ENCODE measurements around the gene DLX6.

DLX6 gene

DNA sequence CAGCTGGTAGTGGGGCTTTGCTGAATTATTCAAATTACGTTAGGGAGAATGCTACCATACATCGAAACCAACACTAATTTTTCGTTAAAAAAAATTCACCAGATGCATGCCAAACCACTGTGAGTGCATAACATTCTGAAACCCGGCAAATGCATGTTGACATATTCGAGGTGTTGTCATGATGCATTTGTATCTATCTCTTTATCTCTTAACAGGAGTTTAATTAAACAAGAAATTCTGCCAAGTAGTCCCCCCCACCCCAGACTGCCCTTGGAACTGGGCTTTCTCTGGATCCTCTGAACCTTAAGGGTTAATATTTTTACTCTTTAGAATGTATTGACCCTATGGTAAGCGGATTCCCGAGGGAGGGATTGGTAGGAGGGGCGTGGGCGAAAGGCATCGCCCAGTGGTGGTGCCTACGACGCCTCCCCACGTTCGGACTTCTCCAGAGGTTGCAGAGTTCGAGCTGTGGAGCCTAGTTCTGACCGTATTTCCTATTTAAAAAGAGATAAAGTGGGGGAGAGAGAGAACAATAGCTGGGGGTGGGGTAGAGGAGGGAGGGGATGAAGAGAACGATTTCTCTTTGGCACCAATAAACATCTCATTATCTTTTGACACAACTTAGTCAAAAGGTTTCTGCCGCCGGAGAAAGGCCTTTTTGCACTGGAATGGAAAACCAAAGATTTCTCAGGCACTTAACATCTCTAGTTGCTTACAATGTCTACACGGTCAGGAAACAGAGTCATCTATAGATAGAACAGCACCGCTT is 7.2 kb downstream of the DLX6 start:
- Mint-ChIP-seq H3K4me3 (no peak overlapping the region), H3K4me1 (ENCODE audit: low read depth) (no peaks in the 10 kb centered on the region), H3K9me3 (peaks cover 3% of the 10 kb centered on the region), H3K27me3 (ENCODE audit: low read depth) (peaks cover 96% of the 10 kb centered on the region), H3K36me3 (ENCODE audit: low read depth) (no peaks in the 10 kb centered on the region), H3K27ac (no peak overlapping the region)

DNA sequence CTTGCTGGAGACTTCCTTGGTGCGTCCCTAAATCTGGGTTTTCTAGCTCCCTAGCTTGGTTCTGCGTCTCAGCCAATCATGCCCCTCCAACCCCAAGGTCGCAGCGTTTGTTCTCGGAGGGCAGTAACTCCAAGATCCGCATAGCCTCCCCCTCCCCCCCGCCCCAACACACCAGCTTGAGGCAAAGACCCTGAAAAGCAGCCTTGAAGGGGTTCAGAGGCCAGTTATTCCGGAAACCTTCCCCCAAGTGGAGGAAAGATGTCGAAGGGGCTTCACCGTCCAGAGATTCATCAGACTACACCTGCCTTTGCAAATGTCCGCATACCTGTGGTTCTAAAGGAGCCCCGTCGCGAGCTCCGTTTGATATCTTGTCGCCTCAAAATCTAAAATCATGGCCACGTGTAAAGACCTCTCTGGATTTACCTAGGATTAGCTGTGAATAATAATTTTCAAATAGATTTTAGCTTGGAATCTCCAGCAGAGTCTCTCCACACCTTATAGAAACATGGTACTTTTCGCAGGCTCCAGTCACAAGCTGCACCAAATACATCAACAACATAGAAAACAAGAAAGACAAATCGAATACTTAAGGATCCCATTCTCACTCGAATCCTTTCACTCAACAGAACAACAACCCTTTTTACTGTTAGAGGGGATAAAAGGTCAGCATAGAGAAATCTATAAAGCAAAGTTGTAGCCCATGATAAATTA is 7.9 kb downstream of the DLX6 start:
- peaks cover 96% of the 10 kb centered on the region for H3K27me3 Mint-ChIP-seq (ENCODE audit: low read depth)
- no peak overlapping the region for H3K27ac Mint-ChIP-seq
- H3K36me3 Mint-ChIP-seq (ENCODE audit: low read depth) = no peaks in the 10 kb centered on the region
- H3K4me3 Mint-ChIP-seq = no peak overlapping the region
- H3K4me1 Mint-ChIP-seq (ENCODE audit: low read depth) = no peaks in the 10 kb centered on the region
- peaks cover 3% of the 10 kb centered on the region for H3K9me3 Mint-ChIP-seq

DNA sequence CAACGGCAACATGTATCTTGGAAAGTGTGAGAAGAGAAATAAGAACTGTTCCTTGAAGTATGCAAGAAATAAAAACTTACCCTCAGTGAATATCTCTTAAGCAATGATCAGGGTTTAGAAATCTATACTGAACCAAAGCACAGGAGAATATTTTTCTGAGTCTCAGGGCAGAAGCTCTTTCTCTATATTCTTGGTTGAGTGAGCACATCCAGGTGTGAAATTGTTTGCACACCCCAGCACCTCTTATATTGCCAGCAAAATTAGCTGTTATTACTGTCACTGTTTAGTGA is 8.4 kb downstream of the DLX6 start:
- Mint-ChIP-seq H3K36me3 (ENCODE audit: low read depth) (no peaks in the 10 kb centered on the region), H3K9me3 (peaks cover 3% of the 10 kb centered on the region), H3K4me3 (no peak overlapping the region), H3K27ac (no peak overlapping the region), H3K4me1 (ENCODE audit: low read depth) (no peaks in the 10 kb centered on the region), H3K27me3 (ENCODE audit: low read depth) (peaks cover 97% of the 10 kb centered on the region)

DNA sequence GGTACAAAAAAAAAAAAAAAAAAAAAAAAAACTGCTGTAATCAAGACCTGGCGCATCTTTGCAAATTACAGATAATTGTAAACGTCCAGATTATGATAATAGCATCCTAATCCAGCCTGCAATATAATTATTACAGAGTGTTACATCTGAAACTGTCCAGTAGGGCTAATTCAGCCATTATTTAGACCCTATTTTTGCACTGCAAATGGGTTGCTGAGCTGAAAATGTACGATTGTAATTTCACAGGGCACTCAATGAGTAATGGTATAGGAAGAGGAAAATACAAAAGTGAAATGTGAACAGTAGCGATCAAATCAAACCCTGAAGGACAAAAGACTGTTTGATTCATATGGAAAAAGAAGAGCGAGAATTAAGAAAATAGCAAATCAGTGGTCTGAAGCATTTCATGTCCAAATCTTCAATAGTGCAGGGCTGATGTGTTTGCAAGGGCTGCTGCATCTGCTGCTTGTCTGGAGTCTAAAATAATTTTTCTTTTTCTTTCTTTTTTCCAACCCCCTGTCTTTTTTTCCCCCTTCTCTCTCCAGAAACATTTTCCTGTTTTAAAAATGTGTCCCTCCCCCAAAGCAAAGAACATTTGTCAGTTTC is 8.9 kb downstream of the DLX6 start:
- Mint-ChIP-seq H3K27ac (no peak overlapping the region), H3K4me3 (no peak overlapping the region), H3K36me3 (ENCODE audit: low read depth) (no peaks in the 10 kb centered on the region), H3K27me3 (ENCODE audit: low read depth) (peaks cover 98% of the 10 kb centered on the region), H3K4me1 (ENCODE audit: low read depth) (no peaks in the 10 kb centered on the region), H3K9me3 (peaks cover 3% of the 10 kb centered on the region)

DNA sequence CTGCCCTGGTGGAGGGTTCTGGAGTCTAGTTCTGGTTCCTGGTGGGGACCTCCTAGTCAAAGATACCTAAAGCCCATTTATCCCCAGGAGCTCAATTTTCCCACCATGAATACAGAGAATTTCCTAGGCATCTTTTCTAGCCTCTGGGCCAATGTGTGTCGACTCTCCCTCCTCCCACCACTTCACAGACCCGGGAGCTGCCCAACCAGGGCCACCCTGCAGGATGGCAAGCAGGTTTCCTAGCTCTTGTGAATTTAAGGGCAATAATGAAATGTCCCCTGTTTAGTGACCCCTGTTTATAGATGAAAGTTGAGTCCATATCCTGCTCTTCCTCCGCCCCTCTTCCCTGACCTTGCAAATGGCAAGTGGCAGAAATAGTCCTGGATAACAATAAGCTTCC is 9.9 kb downstream of the DLX6 start:
- no peaks in the 10 kb centered on the region for H3K4me1 Mint-ChIP-seq (ENCODE audit: low read depth)
- H3K27me3 Mint-ChIP-seq (ENCODE audit: low read depth) = peaks cover 98% of the 10 kb centered on the region
- no peak overlapping the region for H3K4me3 Mint-ChIP-seq
- H3K27ac Mint-ChIP-seq = no peak overlapping the region
- peaks cover 3% of the 10 kb centered on the region for H3K9me3 Mint-ChIP-seq
- no peaks in the 10 kb centered on the region for H3K36me3 Mint-ChIP-seq (ENCODE audit: low read depth)

DNA sequence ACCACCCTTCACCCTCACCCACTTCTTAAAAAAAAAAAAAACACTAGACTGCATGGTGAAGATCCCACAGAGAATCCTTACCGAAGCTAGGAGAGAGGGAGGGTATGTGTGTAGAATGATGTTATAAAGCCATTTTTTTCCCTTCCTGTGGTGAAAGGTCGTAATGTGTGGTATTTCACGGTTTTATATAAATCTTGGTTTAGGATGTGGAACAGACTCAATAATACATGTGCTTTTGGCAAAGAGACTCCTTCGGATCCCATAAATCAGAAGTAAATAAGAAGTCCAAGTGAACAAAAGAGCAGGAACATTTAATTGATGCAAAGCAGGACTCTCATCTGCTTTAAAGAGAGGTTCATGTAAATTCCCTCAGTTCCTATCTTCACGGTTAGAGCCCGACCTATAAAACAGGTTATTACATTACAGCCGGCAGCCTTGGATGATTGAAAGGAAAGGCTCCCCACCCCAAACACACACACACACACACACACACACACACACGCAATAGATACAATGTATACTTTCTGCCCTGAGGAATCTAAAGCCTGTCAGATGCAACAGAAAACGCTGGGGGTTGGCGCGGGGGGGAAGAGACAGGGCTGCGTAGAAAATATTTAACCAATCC is 10.5 kb downstream of the DLX6 start:
- no peak overlapping the region for H3K27ac Mint-ChIP-seq
- H3K4me3 Mint-ChIP-seq = no peak overlapping the region
- H3K27me3 Mint-ChIP-seq (ENCODE audit: low read depth) = peaks cover 99% of the 10 kb centered on the region
- no peaks in the 10 kb centered on the region for H3K4me1 Mint-ChIP-seq (ENCODE audit: low read depth)
- H3K36me3 Mint-ChIP-seq (ENCODE audit: low read depth) = no peaks in the 10 kb centered on the region
- peaks cover 3% of the 10 kb centered on the region for H3K9me3 Mint-ChIP-seq

DNA sequence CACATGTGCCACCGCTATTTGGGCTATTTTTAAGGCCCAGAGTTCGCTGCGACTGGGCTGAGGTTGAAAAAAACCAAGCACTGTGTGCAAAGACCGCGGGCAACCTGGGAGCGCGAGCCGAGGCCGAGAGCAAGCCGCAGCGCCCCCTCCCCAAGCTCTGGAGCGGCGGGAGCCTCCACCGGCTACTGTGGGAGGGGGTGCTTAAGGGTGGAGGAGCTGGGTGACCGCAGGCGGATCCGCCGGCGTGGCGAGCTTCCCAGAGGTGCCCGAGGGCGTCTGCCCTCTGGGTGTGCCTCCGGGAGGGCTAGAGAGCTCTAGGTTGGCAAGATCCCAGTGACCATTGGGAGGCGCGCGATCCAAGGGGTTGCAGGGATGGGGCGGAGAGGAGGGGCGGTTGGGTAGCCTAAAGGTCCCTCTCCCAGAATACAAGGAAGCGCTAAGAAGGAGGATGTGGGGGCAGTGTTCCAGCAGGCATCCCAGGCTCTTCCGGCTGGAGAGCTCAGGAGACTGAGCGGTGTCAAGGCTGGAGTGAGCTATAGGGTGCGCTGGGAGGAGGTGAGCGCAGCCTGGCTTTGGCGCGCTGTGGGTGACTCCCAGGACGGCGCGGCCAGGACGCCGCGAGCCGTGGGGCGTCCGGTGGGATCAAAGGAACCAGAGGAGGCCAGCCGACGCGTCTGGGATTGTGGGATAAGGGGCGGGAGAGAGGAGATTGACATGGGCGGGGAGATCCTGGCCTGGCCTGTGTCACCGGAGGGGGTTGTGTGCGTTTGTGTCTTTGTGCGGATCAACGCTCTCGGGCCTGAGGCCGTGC is 11.2 kb downstream of the DLX6 start:
- Mint-ChIP-seq H3K27ac (peak overlapping the region; percentile 57), H3K36me3 (ENCODE audit: low read depth) (no peaks in the 10 kb centered on the region), H3K27me3 (ENCODE audit: low read depth) (peaks cover 94% of the 10 kb centered on the region)

DNA sequence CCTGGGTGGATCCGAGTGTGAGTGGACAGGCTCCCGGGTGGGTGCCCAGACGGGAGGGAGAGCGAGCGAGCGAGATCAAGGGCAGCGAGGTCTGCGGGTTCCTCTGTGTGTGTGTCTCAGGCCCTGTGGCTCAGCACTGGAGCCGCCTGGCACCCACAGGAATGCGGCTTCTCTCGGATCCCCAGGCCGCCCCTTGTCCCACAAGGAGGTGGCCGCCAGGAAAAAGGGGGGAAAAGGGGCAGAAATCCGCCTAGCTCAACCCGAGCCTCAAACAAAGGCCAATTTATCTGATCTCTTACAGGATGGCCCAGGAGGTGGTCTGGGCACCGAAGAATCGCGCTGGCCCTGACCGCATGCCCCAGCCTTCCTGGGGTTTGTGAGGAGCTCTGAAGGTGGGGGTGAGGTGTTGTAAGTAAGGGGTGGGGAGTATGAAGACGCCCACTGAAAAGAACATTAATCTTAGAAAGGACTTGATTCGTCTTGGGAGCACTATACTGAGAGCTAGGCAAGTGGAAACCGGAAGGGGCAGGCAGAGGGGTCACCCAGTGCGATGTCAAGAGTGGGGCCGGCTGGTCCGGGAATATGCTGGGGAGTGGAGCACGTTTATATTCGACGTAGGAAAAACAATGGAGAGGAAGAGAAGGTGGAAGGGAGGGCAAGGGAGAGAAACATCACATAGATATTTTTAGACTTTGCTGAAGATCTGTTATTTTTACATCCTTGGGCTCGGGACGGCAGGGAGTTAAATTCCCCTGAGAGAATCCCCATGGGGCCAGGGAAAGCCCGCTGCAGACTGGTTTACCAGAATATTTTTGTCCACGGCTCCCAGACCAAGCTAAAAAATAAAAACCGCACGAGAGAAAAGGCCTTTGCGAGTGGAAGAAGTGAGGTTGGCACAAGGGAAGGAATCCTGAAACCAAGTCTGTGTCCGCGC is 12.1 kb downstream of the DLX6 start:
- H3K4me3 Mint-ChIP-seq = no peak overlapping the region
- H3K36me3 Mint-ChIP-seq (ENCODE audit: low read depth) = peaks cover 3% of the 10 kb centered on the region
- peaks cover 3% of the 10 kb centered on the region for H3K4me1 Mint-ChIP-seq (ENCODE audit: low read depth)
- peak overlapping the region; percentile 81 for H3K27ac Mint-ChIP-seq
- no peaks in the 10 kb centered on the region for H3K9me3 Mint-ChIP-seq
- peaks cover 95% of the 10 kb centered on the region for H3K27me3 Mint-ChIP-seq (ENCODE audit: low read depth)

More for the DNA sequence above, 11.2 kb downstream of the DLX6 start:
- Mint-ChIP-seq H3K4me1 (ENCODE audit: low read depth) (no peaks in the 10 kb centered on the region), H3K4me3 (no peak overlapping the region), H3K9me3 (peaks cover under 1% of the 10 kb centered on the region)

DNA sequence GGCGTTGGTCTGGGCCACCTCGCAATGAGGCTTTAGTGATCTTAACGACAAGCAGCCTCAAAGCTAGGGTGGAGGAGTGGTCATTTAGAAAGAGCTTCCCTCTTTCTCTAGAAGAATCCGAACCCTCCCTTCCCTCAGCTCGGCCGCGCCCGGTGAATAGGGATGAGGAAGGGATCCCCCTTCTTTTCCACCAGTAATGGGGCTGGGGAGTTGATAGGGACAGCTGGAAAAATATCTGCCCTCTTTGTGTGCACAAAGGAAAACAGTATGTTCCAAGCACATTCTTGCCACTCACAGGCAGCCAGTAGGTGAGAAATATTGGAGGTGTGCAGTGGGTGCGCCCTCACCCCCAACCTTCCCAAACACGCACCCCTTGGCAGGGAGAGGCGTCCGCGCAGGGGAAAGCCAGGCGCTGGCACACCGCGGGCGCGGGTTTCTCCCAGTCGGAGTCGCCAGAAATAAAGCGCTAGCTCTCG is 12.8 kb downstream of the DLX6 start:
- peaks cover 5% of the 10 kb centered on the region for H3K4me1 Mint-ChIP-seq (ENCODE audit: low read depth)
- no peak overlapping the region for H3K4me3 Mint-ChIP-seq
- no peaks in the 10 kb centered on the region for H3K9me3 Mint-ChIP-seq
- H3K27me3 Mint-ChIP-seq (ENCODE audit: low read depth) = peaks cover 95% of the 10 kb centered on the region
- H3K36me3 Mint-ChIP-seq (ENCODE audit: low read depth) = peaks cover 3% of the 10 kb centered on the region
- H3K27ac Mint-ChIP-seq = no peak overlapping the region

DNA sequence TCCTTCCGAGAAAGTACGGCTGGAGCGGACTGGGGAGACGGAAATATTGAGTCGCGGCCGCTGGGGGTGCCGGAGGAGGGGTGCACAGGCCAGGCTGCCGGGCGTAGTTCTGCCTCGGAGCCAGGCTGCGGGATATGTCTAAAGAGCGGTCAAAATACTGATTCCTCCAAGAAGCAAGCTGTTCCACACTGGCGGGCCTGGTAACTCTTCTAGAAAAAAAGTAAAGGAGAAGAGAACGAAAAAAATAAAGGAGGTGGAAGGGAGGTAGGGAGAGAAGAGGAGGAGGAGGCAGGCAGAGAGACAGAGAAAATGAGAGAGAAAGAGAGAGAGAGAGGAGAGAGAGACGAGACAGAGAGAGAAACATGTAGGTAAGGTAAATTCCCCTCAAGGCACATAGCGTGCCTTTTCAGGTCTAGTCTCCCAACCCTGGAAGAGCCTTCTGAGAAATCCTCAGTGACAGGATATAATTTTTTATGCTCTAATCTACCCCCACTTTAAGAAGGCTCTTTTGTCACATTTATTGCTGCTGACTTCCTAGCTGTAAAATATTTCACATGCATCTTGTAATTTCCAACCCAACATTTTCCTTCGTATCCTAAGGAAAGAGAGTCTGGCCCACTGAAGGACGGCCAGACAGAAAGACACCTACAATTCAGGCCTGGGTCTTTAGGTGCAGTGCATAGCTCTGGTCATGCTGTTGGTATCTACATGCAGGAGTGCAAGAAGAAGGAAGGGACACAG is 13.6 kb downstream of the DLX6 start:
- H3K4me3 Mint-ChIP-seq = no peak overlapping the region
- H3K4me1 Mint-ChIP-seq (ENCODE audit: low read depth) = peaks cover 5% of the 10 kb centered on the region
- peaks cover 95% of the 10 kb centered on the region for H3K27me3 Mint-ChIP-seq (ENCODE audit: low read depth)
- no peaks in the 10 kb centered on the region for H3K9me3 Mint-ChIP-seq
- no peak overlapping the region for H3K27ac Mint-ChIP-seq
- peaks cover 3% of the 10 kb centered on the region for H3K36me3 Mint-ChIP-seq (ENCODE audit: low read depth)

DNA sequence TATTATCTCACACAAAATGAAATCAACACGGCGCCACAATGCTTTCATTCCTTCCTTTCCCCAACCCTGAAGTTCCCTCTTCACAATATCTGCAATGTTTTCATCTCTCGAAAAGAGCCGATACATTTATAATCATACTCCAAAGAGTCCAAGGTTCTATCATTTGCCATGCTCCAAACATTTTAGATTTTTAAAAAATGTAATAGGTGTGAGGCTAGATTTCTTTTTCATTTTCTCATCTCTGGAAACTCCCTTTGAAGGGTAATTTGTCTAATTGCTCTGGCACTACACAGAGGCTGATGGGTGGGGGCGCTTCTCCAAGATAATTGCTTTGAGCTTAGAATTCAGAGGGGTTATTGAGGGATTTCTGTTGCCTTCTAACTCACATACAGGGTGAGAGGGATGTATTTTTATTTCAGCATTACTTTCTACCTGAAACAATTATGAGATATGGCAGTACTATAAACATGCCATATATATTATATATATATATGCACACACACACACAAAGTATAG is 14.4 kb downstream of the DLX6 start:
- H3K27ac Mint-ChIP-seq = no peak overlapping the region

DNA sequence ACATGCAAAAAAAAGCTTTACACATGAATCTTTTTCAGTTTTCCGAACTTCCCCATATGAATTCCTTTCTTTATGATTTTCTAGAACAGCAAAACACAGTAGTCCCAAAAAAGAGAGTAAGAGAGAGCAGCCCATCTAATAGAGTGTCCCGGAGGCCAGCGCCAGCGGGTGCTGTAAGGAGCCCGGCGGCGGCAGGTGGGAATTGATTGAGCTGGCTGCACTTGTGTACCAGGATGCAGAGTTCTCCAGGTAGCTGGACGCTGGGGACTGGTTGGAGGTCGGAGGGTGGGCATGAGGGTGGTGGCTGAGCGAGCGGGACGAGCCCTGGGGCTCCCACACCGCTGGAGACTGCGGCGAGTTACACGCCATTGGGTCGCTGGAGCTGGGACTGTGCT is 15.2 kb downstream of the DLX6 start:
- Mint-ChIP-seq H3K4me1 (ENCODE audit: low read depth) (peaks cover 10% of the 10 kb centered on the region), H3K27me3 (ENCODE audit: low read depth) (peaks cover 95% of the 10 kb centered on the region), H3K9me3 (no peaks in the 10 kb centered on the region), H3K27ac (no peak overlapping the region), H3K36me3 (ENCODE audit: low read depth) (peaks cover 6% of the 10 kb centered on the region), H3K4me3 (no peak overlapping the region)

More for the DNA sequence above, 14.4 kb downstream of the DLX6 start:
- Mint-ChIP-seq H3K36me3 (ENCODE audit: low read depth) (peaks cover 6% of the 10 kb centered on the region), H3K27me3 (ENCODE audit: low read depth) (peaks cover 95% of the 10 kb centered on the region), H3K9me3 (no peaks in the 10 kb centered on the region), H3K4me3 (no peak overlapping the region), H3K4me1 (ENCODE audit: low read depth) (peaks cover 10% of the 10 kb centered on the region)
